HepG2 (cell line): ENCODE data around the gene WWP2. TPM values are rescaled to one million over a fixed set of nuclear protein-coding genes. Genes with fewer than 3 reads are reported as not detected.

Experiments
- ADNP ChIP-seq: sonication (generic); formaldehyde crosslinking; IDR thresholded peaks from 2 replicates; pipeline ENCODE4 v1.4.0; 2020; ENCODE audit warnings: missing genetic modification reagents
- ATM ChIP-seq: fragments of 450-650 bp; IDR thresholded peaks from 2 replicates; pipeline ENCODE4 v1.7.1; 2017; ENCODE audit warnings: mild to moderate bottlenecking, borderline replicate concordance
- CERS6 ChIP-seq: sonication (generic); formaldehyde crosslinking; IDR thresholded peaks from 2 replicates; pipeline ENCODE4 v1.5.0; 2020; ENCODE audit warnings: missing genetic modification reagents
- FIP1L1 ChIP-seq: fragments of 200-400 bp; formaldehyde crosslinking; IDR thresholded peaks from 2 replicates; pipeline ENCODE4 v1.6.1; 2018; ENCODE audit warnings: low read depth, mild to moderate bottlenecking, low read length, moderate library complexity, borderline replicate concordance; ENCODE audit not compliant: insufficient read depth
- HHEX ChIP-seq: IDR thresholded peaks from 2 replicates; pipeline ENCODE4 v1.6.1; 2016; ENCODE audit warnings: control low read depth
- IRF2 ChIP-seq: IDR thresholded peaks from 2 replicates; pipeline ENCODE4 v1.6.1; 2018; ENCODE audit warnings: missing genetic modification reagents, missing compliant biosample characterization
- IRX3 ChIP-seq: sonication (generic); formaldehyde crosslinking; IDR thresholded peaks from 2 replicates; pipeline ENCODE4 v1.8.1; 2023; ENCODE audit warnings: mild to moderate bottlenecking, low read depth, missing genetic modification reagents, borderline replicate concordance
- MXD3 ChIP-seq: IDR thresholded peaks from 2 replicates; pipeline ENCODE4 v1.6.1; 2016; ENCODE audit warnings: mild to moderate bottlenecking, missing biosample characterization, missing genetic modification reagents
- NR2F1 ChIP-seq, 2 experiments: fragments of 450-650 bp in 1 of 2; formaldehyde crosslinking in 1 of 2; IDR thresholded peaks; 2 replicates each; pipeline versions ENCODE4 v1.5.0 to v1.6.1; 2016 to 2020; ENCODE audit warnings: mild to moderate bottlenecking in 1 of 2, missing compliant biosample characterization in 1 of 2, missing genetic modification reagents in 1 of 2, moderate library complexity in 1 of 2
- NR2F6 ChIP-seq, 2 experiments: IDR thresholded peaks; 2 replicates each; pipeline ENCODE4 v1.6.1; 2016; ENCODE audit warnings: antibody characterized with exemption in 1 of 2, mild to moderate bottlenecking in 1 of 2
- RFX3 ChIP-seq: IDR thresholded peaks from 2 replicates; pipeline ENCODE4 v1.6.1; 2016; ENCODE audit warnings: missing biosample characterization, missing genetic modification reagents
- SIN3A ChIP-seq: IDR thresholded peaks from 2 replicates; pipeline ENCODE4 v1.6.1; 2011; ENCODE audit warnings: low read depth, mild to moderate bottlenecking, control low read depth, low read length, borderline replicate concordance
- SOX13 ChIP-seq, 3 experiments: fragments of 450-650 bp in 1 of 3; sonication (generic) in 1 of 3; formaldehyde crosslinking in 1 of 3; IDR thresholded peaks in 2 of 3; conservative IDR thresholded peaks in 1 of 3; 2 replicates each; pipeline versions ENCODE4 v1.5.0 to v1.6.1; 2016 to 2020; ENCODE audit warnings: antibody characterized with exemption in 1 of 3, mild to moderate bottlenecking in 1 of 3, missing compliant biosample characterization in 1 of 3, missing genetic modification reagents in 1 of 3, moderate library complexity in 1 of 3
- THAP11 ChIP-seq: IDR thresholded peaks from 2 replicates; pipeline ENCODE4 v1.6.1; 2016; ENCODE audit warnings: missing biosample characterization, missing genetic modification reagents
- YY1 ChIP-seq: IDR thresholded peaks from 2 replicates; pipeline ENCODE4 v1.6.1; 2011; ENCODE audit warnings: low read length, low read depth, moderate library complexity, mild to moderate bottlenecking; ENCODE audit not compliant: insufficient read depth, insufficient replicate concordance
- ZBTB42 ChIP-seq: sonication (generic); formaldehyde crosslinking; IDR thresholded peaks from 2 replicates; pipeline ENCODE4 v1.5.0; 2020; ENCODE audit warnings: mild to moderate bottlenecking, missing genetic modification reagents
- ZHX2 ChIP-seq, 2 experiments: sonication (generic) in 1 of 2; formaldehyde crosslinking in 1 of 2; IDR thresholded peaks; 2 replicates each; pipeline versions ENCODE4 v1.6.1 to v1.9.0; 2014 to 2022; ENCODE audit warnings: antibody characterized with exemption in 1 of 2, borderline replicate concordance in 1 of 2, inconsistent platforms in 1 of 2, low read depth in 1 of 2, missing genetic modification reagents in 1 of 2
- ZNF234 ChIP-seq: sonication (generic); formaldehyde crosslinking; conservative IDR thresholded peaks from 2 replicates; pipeline ENCODE4 v1.5.1; 2020; ENCODE audit warnings: mild to moderate bottlenecking, missing genetic modification reagents
- ZNF3 ChIP-seq: IDR thresholded peaks from 2 replicates; pipeline ENCODE4 v1.7.0; 2017; ENCODE audit warnings: inconsistent platforms
- ZNF33B ChIP-seq: sonication (generic); formaldehyde crosslinking; IDR thresholded peaks from 2 replicates; pipeline ENCODE4 v1.5.1; 2020; ENCODE audit warnings: mild to moderate bottlenecking, missing genetic modification reagents
- ZNF468 ChIP-seq: sonication (generic); formaldehyde crosslinking; IDR thresholded peaks from 2 replicates; pipeline ENCODE4 v1.8.0; 2022; ENCODE audit warnings: mild to moderate bottlenecking, moderate library complexity, missing genetic modification reagents
- ZNF724P ChIP-seq: sonication (generic); formaldehyde crosslinking; IDR thresholded peaks from 2 replicates; pipeline ENCODE4 v1.8.0; 2022; ENCODE audit warnings: missing genetic modification reagents, borderline replicate concordance
- polyA plus RNA-seq, 8 experiments: library from polyadenylated mRNA; depleted of rRNA in 3 of 8; stranded (reverse) in 7 of 8; unstranded in 1 of 8; fragments of >200 nt; fragmentation: Illumina TruSeq in 4 of 8; extraction: Trizol in 4 of 8; gene quantifications; 2 replicates each; pipeline versions ENCODE4 v1.2.1 to v1.2.3, GENCODE V29; 2011 to 2016; ENCODE audit warnings: low read depth in 4 of 8, missing spikeins in 1 of 8, mixed read lengths in 1 of 8; ENCODE audit not compliant: insufficient read depth in 1 of 8
- total RNA-seq, 5 experiments: library from RNA; depleted of rRNA; stranded (reverse); fragments of >200 nt; fragmentation: Illumina TruSeq; extraction: Trizol; gene quantifications; 2 replicates each; pipeline ENCODE4 v1.2.3, GENCODE V29; 2016; ENCODE audit warnings: low read depth in 1 of 5

WWP2 gene
- total and polyA plus RNA-seq, 2 of the 13 experiments (the other 11 are each of a cell fraction or from before 2014, with no cell fraction given) = 11.4 to 28.2 TPM

- TF ChIP-seq ZHX2 (IDR thresholded peaks at IDR 0.05; ENCODE audit: low read depth) = no peak
- no peak for TF ChIP-seq ZHX2 (CRISPR knock-in tag; IDR thresholded peaks at IDR 0.05; ENCODE audit: borderline replicate concordance)
- 0 out of 2 replicates have a peak, but pooled peaks have one; percentile 55 for TF ChIP-seq ZNF468 (CRISPR knock-in tag)
- peak; percentile 63 for TF ChIP-seq YY1
- peak; percentile 32; the same call in 1 of the 2 replicates for TF ChIP-seq NR2F6 (IDR thresholded peaks at IDR 0.05)
- TF ChIP-seq NR2F6 (CRISPR knock-in tag; IDR thresholded peaks at IDR 0.05) = peak; percentile 69; the same call in 1 of the 2 replicates
- no peak for TF ChIP-seq IRX3
- TF ChIP-seq ZNF3 (CRISPR knock-in tag) = no peak
- TF ChIP-seq SIN3A = no peak
- TF ChIP-seq RFX3 (CRISPR knock-in tag) = no peak
- TF ChIP-seq ADNP (CRISPR knock-in tag) = no peak
- no peak for TF ChIP-seq SOX13 (IDR thresholded peaks at IDR 0.05)
- TF ChIP-seq SOX13 (CRISPR knock-in tag; conservative IDR thresholded peaks at IDR 0.05 in 1 of 2, IDR thresholded peaks at IDR 0.05 in 1 of 2) = peak in 1 of 2 experiments; percentile 78; a peak in 2 of 4 replicates
- TF ChIP-seq ZNF234 (CRISPR knock-in tag) = no peak
- TF ChIP-seq ZNF724P (CRISPR knock-in tag) = no peak
- 0 out of 4 replicates have a peak, but pooled peaks of 1 of the 2 experiments have one; percentile 26 for TF ChIP-seq NR2F1 (CRISPR knock-in tag; IDR thresholded peaks at IDR 0.05)
- peak; percentile 75 for TF ChIP-seq IRF2
- TF ChIP-seq ATM = no peak
- TF ChIP-seq ZBTB42 (CRISPR knock-in tag) = no peak
- no peak for TF ChIP-seq MXD3 (CRISPR knock-in tag)
- 0 out of 2 replicates have a peak, but pooled peaks have one; percentile 28 for TF ChIP-seq ZNF33B (CRISPR knock-in tag)
- TF ChIP-seq HHEX (CRISPR knock-in tag) = no peak
- 0 out of 2 replicates have a peak, but pooled peaks have one; percentile 13 for TF ChIP-seq THAP11 (CRISPR knock-in tag)
- no peak for TF ChIP-seq CERS6 (CRISPR knock-in tag)
- no peak for TF ChIP-seq FIP1L1
These were observed 77.8 kb downstream of the WWP2 start (continued) for GRCh38 chr16:69839798-69840409.
